SH-SY5Y (cell line): ENCODE results near the gene ST3GAL4.

Experiments
- GATA2 ChIP-seq: IDR thresholded peaks from 2 replicates; pipeline ENCODE4 v1.6.1; 2011; ENCODE audit warnings: mild to moderate bottlenecking, low read depth, low read length
- GATA3 ChIP-seq: IDR thresholded peaks from 2 replicates; pipeline ENCODE4 v1.6.1; 2011; ENCODE audit warnings: low read depth, mild to moderate bottlenecking, low read length, moderate library complexity

DNA sequence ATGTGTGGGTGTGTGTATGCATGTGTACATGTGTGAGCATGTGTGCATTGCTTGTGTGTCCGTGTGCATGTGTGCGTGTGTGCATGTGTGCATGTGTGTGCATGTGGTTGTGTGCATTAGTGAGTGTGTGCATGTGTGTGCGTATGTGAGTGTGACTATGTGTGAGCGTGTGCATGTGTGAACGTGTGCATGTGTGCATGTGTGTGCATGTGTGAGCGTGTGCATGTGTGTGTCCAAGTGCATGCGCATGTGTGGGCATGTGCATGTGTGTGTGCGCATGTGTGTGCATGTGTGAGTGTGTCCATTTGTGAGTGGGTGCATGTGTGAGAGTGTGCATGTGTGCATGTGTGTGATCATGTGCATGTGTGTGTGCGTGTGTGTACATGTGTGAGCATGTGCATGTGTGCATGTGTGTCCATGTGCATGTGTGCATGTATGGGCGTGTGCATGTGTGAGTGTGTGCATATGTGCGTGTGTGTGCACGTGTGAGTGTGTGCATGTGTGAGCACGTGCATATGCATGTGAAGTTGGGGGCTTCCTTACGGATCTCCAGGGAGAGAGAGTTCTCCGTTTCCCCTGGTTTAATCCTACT lies 95.8 kb downstream of the ST3GAL4 start:
- no peak for TF ChIP-seq GATA2
- TF ChIP-seq GATA3 = no peak
